KMS-11 (cell line): Measurements from ENCODE around the gene UCHL1.

Experiments used
- H2AFZ ChIP-seq: fragments of 200-600 bp; sonication (generic); 2 replicates; pipeline ENCODE4 v1.6.1; 2016; ENCODE audit warnings: antibody characterized with exemption, mixed run types, low read depth
- H3K27ac ChIP-seq: fragments of 200-600 bp; sonication (generic); 2 replicates; pipeline ENCODE4 v1.6.1; 2016; ENCODE audit warnings: mild to moderate bottlenecking, mixed run types
- H3K27me3 ChIP-seq: fragments of 200-600 bp; sonication (generic); 2 replicates; pipeline ENCODE4 v1.6.1; 2017; ENCODE audit warnings: mild to moderate bottlenecking, low read depth, mixed run types, moderate library complexity; ENCODE audit not compliant: insufficient read depth
- H3K36me3 ChIP-seq: fragments of 200-600 bp; sonication (generic); 2 replicates; pipeline ENCODE4 v1.6.1; 2017; ENCODE audit warnings: mild to moderate bottlenecking, mixed run types; ENCODE audit not compliant: insufficient read depth
- H3K4me1 ChIP-seq: fragments of 200-600 bp; sonication (generic); 2 replicates; pipeline ENCODE4 v1.6.1; 2016; ENCODE audit warnings: mild to moderate bottlenecking, low read depth, mixed run types; ENCODE audit not compliant: poor library complexity, severe bottlenecking
- H3K4me2 ChIP-seq: fragments of 200-600 bp; sonication (generic); 2 replicates; pipeline ENCODE4 v1.7.0; 2016; ENCODE audit warnings: mild to moderate bottlenecking, mixed run types
- H3K4me3 ChIP-seq: fragments of 200-600 bp; sonication (generic); IDR thresholded peaks from 2 replicates; pipeline ENCODE4 v1.6.1; 2017; ENCODE audit warnings: low read depth, low read length, mixed read lengths; ENCODE audit not compliant: insufficient read depth
- H3K79me2 ChIP-seq: fragments of 200-600 bp; sonication (generic); 2 replicates; pipeline ENCODE4 v1.6.1; 2016; ENCODE audit warnings: low read depth, mixed run types; ENCODE audit not compliant: insufficient read depth
- H3K9ac ChIP-seq: fragments of 200-600 bp; sonication (generic); 2 replicates; pipeline ENCODE4 v1.6.1; 2016; ENCODE audit warnings: mild to moderate bottlenecking, mixed run types
- H4K20me1 ChIP-seq: fragments of 200-600 bp; sonication (generic); 2 replicates; pipeline ENCODE4 v1.6.1; 2016; ENCODE audit warnings: mild to moderate bottlenecking, mixed run types; ENCODE audit not compliant: insufficient read depth
- TF ChIP-seq, protein P1 (sequence below): fragments of 200-600 bp; sonication (generic); conservative IDR thresholded peaks from 2 replicates; pipeline ENCODE4 v1.6.1; 2017; ENCODE audit warnings: low read depth, mild to moderate bottlenecking, antibody characterized with exemption, low read length, moderate library complexity, mixed read lengths

The UCHL1 gene

DNA sequence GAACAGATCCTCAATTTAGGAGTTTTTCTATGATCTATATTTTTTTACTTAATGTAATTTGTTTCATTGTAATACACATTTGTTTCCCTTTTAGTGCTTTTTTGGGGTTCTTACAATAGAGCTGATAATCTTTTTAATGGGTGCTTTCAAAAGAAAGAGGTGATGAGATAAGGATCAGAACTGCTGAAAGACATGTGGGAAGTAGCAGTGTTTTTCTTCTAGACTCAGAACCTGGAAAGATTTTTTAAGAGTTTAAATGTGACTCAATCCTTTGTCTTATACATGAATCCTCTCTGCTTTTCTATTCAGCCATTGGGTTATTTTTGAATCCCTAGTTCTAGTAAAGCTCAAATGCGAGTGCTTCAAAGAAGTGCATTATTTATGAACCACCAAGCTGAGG, 25.6 kb downstream of the UCHL1 start:
- no peaks in the 10 kb centered on the region for H3K36me3 ChIP-seq
- no peaks in the 10 kb centered on the region for H3K4me1 ChIP-seq
- no peak overlapping the region for H3K9ac ChIP-seq
- H3K27me3 ChIP-seq, result no peaks in the 10 kb centered on the region
- no peak overlapping the region for H2AFZ ChIP-seq
- no peaks in the 10 kb centered on the region for H3K79me2 ChIP-seq
- no peak overlapping the region for H3K4me2 ChIP-seq
- H4K20me1 ChIP-seq, result no peaks in the 10 kb centered on the region
- H3K4me3 ChIP-seq, result no peak overlapping the region
- TF ChIP-seq, protein P1, sequence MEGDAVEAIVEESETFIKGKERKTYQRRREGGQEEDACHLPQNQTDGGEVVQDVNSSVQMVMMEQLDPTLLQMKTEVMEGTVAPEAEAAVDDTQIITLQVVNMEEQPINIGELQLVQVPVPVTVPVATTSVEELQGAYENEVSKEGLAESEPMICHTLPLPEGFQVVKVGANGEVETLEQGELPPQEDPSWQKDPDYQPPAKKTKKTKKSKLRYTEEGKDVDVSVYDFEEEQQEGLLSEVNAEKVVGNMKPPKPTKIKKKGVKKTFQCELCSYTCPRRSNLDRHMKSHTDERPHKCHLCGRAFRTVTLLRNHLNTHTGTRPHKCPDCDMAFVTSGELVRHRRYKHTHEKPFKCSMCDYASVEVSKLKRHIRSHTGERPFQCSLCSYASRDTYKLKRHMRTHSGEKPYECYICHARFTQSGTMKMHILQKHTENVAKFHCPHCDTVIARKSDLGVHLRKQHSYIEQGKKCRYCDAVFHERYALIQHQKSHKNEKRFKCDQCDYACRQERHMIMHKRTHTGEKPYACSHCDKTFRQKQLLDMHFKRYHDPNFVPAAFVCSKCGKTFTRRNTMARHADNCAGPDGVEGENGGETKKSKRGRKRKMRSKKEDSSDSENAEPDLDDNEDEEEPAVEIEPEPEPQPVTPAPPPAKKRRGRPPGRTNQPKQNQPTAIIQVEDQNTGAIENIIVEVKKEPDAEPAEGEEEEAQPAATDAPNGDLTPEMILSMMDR, result no peak
- no peak overlapping the region for H3K27ac ChIP-seq

- H3K79me2 ChIP-seq, result no peaks in the 10 kb centered on the region
- H3K9ac ChIP-seq, result no peak overlapping the region
- TF ChIP-seq, protein P1, result no peak
- no peak overlapping the region for H3K4me2 ChIP-seq
- no peaks in the 10 kb centered on the region for H3K36me3 ChIP-seq
- H3K4me3 ChIP-seq, result no peak overlapping the region
- no peaks in the 10 kb centered on the region for H3K27me3 ChIP-seq
- no peaks in the 10 kb centered on the region for H3K4me1 ChIP-seq
- no peak overlapping the region for H3K27ac ChIP-seq
- no peak overlapping the region for H2AFZ ChIP-seq
- H4K20me1 ChIP-seq, result no peaks in the 10 kb centered on the region
Measured at GRCh38 chr4:41285202-41285863, 28.6 kb downstream of the UCHL1 start.

DNA sequence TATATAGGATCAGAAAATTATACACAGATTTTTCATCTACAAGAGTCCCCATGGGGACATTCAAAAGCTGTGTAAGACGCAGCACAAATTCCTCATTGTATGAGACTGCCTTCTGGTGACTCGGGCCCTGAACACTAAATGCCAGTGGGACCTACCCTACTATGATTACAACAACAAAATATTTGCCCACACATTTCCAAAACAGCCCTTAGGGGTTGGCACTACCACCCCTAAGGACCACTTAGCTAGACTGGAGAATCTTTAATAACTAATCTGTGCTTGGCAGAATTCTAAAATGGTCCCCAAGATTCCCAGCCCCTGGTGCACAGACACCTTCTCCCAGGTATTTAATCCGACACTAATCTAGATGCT, 29.1 kb downstream of the UCHL1 start:
- H3K27me3 ChIP-seq, result no peaks in the 10 kb centered on the region
- H4K20me1 ChIP-seq, result no peaks in the 10 kb centered on the region
- H3K4me3 ChIP-seq, result no peak overlapping the region
- no peak overlapping the region for H2AFZ ChIP-seq
- H3K9ac ChIP-seq, result no peak overlapping the region
- H3K79me2 ChIP-seq, result no peaks in the 10 kb centered on the region
- no peak overlapping the region for H3K4me2 ChIP-seq
- H3K36me3 ChIP-seq, result no peaks in the 10 kb centered on the region
- H3K27ac ChIP-seq, result no peak overlapping the region
- TF ChIP-seq, protein P1, result no peak
- no peaks in the 10 kb centered on the region for H3K4me1 ChIP-seq

DNA sequence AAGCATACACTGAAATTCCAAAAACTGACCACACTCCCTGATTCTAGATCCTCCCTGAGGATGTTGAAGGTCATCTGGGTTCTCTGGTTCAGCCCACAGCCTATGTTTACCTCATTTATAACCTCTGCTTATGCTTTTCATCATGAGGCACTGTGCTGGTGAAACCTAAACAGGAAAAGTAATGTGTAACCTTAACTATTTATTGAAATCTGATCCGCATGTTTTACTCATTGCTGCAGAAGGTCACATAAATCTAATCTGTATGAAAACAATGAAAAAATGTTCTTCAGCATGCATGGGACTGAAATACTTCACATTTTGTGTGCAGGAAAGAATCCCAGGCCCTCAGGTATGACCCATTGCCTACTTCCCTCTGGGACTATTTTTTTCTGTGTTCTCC, 30.3 kb downstream of the UCHL1 start:
- Histone ChIP-seq H3K27ac (no peak overlapping the region), H3K36me3 (no peaks in the 10 kb centered on the region), H4K20me1 (no peaks in the 10 kb centered on the region), H3K4me3 (no peak overlapping the region), H3K4me1 (no peaks in the 10 kb centered on the region), H3K4me2 (no peak overlapping the region), H2AFZ (no peak overlapping the region), H3K27me3 (no peaks in the 10 kb centered on the region), H3K79me2 (no peaks in the 10 kb centered on the region), H3K9ac (no peak overlapping the region)
- TF ChIP-seq, protein P1, result no peak
